Upper lobe of right lung (tissue), 1 donor: Measurements from ENCODE around the gene KLHL21. TPM values are rescaled to one million over a fixed set of nuclear protein-coding genes. Genes with fewer than 3 reads are reported as not detected.
A peak's percentile ranks its signal among the peaks of the same experiment; 100 is the strongest.

Source experiments
- ATAC-seq: fragments of 200-7000 bp; cut with Tn5 transposase; one replicate; pipeline ENCODE4 v1.9.1; 2020; ENCODE audit warnings: mild to moderate bottlenecking, moderate library complexity
- DNase-seq: peaks from one replicate; pipeline ENCODE4 v3.0.0-alpha.2; 2020
- H3K27ac ChIP-seq: fragments of 200-600 bp; one replicate; pipeline ENCODE4 v1.8.0; 2022
- H3K27me3 ChIP-seq: fragments of 200-600 bp; one replicate; pipeline ENCODE4 v1.8.0; 2022; ENCODE audit warnings: mild to moderate bottlenecking
- H3K36me3 ChIP-seq: fragments of 200-600 bp; one replicate; pipeline ENCODE4 v1.8.0; 2022
- H3K4me1 ChIP-seq: fragments of 200-600 bp; one replicate; pipeline ENCODE4 v1.8.0; 2022
- H3K4me3 ChIP-seq: fragments of 200-600 bp; one replicate; pipeline ENCODE4 v1.8.0; 2022; ENCODE audit warnings: mild to moderate bottlenecking
- H3K9me3 ChIP-seq: fragments of 200-600 bp; one replicate; pipeline ENCODE4 v1.8.0; 2022
- intact Hi-C: fragments of 100-400 bp; cut with DNase I; formaldehyde crosslinking; loops from one replicate; pipeline ENCODE4 v1.11.0; 2022
- total RNA-seq: library from RNA; stranded (reverse); fragmentation: NEBNext Ultra II Directional; extraction: Animal tissue kit (Norgen Biotek cat#: 25700); gene quantifications from one replicate; pipeline ENCODE4 v1.2.1, GENCODE V29; 2021
- TF ChIP-seq, protein P1 (sequence below): fragments of 200-600 bp; IDR thresholded peaks from one replicate; pipeline ENCODE4 v1.8.0; 2022; ENCODE audit warnings: antibody characterized with exemption
- donor health status: DM: no; HTN: yes; CAD: no; lungs with severe emphysema.

Gene KLHL21
- total RNA-seq, 1 donor from 2014 or later, result 21.8 TPM

DNA sequence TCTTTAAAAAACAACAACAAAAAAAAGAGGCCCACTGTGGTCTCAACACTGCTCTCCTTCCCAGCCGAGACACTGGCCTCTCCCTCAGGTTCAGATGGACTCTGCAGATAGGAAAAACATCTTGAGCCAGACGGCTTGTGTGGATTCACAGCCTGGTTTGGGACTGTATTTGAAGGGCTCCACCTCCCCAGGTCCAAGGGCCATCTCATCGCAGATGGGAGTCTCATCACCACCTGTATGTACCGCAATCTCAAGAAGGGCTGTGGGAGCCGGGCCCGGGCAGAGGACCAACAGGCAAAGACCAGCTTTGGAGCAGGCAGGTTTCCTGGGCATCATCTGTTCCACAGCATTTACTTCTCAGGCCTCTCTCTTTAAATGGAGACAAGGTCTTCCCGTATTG lies 12.6 kb downstream of the KLHL21 start:
- DNase-seq (no peak), ATAC-seq (no peak)
- Histone ChIP-seq H3K9me3 (no peaks in the 10 kb centered on the region), H3K36me3 (peaks cover 67% of the 10 kb centered on the region), H3K4me1 (peaks cover 12% of the 10 kb centered on the region), H3K4me3 (no peak overlapping the region), H3K27me3 (no peaks in the 10 kb centered on the region), H3K27ac (no peak overlapping the region)
- TF ChIP-seq, protein P1, sequence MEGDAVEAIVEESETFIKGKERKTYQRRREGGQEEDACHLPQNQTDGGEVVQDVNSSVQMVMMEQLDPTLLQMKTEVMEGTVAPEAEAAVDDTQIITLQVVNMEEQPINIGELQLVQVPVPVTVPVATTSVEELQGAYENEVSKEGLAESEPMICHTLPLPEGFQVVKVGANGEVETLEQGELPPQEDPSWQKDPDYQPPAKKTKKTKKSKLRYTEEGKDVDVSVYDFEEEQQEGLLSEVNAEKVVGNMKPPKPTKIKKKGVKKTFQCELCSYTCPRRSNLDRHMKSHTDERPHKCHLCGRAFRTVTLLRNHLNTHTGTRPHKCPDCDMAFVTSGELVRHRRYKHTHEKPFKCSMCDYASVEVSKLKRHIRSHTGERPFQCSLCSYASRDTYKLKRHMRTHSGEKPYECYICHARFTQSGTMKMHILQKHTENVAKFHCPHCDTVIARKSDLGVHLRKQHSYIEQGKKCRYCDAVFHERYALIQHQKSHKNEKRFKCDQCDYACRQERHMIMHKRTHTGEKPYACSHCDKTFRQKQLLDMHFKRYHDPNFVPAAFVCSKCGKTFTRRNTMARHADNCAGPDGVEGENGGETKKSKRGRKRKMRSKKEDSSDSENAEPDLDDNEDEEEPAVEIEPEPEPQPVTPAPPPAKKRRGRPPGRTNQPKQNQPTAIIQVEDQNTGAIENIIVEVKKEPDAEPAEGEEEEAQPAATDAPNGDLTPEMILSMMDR, result no peak
- intact Hi-C loops, result no loop called here

DNA sequence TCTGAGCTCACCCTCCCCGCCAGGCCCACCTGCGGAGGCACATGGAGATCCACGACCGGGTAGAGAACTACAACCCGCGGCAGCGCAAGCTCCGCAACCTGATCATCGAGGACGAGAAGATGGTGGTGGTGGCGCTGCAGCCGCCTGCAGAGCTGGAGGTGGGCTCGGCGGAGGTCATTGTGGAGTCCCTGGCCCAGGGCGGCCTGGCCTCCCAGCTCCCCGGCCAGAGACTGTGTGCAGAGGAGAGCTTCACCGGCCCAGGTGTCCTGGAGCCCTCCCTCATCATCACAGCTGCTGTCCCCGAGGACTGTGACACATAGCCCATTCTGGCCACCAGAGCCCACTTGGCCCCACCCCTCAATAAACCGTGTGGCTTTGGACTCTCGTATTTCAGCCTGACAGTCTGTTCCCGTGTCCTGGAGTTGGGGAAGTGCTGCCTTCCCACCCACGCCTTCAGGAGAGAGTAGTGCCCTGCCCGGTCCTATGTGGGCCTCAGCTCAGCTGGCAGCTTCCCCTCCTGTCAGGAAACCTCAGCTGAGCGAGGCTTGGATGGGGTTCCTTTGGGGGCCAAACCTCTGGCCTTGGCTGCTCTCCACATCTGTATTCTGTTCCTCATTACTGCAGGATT lies 13.7 kb downstream of the KLHL21 start:
- H3K36me3 ChIP-seq, result peaks cover 57% of the 10 kb centered on the region
- no peak overlapping the region for H3K27ac ChIP-seq
- ATAC-seq (peak; percentile 64), DNase-seq (peak; percentile 74)
- H3K4me1 ChIP-seq, result peaks cover 12% of the 10 kb centered on the region
- intact Hi-C loops, result no loop called here
- TF ChIP-seq, protein P1, result no peak
- H3K4me3 ChIP-seq, result no peak overlapping the region
- H3K27me3 ChIP-seq, result no peaks in the 10 kb centered on the region
- no peaks in the 10 kb centered on the region for H3K9me3 ChIP-seq

DNA sequence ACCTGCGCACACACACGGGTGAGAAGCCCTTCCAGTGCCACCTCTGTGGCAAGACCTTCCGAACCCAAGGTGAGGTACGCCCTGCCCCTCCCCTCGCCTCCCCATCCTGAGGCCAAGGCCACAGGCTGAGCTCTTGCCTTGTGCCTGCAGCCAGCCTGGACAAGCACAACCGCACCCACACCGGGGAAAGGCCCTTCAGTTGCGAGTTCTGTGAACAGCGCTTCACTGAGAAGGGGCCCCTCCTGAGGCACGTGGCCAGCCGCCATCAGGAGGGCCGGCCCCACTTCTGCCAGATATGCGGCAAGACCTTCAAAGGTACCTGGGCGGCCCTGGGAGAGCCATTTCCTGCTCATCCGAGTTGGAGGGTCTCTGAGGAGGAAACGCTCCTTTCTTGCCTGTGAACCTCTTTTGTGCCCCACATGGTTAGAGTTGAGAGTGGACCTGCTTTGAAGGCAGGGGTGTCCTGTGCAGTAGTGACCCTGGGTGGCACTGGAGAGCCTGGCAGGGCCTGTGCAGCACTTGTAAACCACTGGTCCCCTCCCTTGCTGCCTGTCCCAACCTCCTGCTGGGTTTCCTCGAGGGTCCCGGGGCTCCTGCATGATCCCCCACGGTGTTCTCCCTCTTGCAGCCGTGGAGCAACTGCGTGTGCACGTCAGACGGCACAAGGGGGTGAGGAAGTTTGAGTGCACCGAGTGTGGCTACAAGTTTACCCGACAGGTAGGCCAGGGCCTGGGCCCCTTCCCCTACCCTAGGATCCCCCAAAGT lies 14.4 kb downstream of the KLHL21 start:
- peak; percentile 86 for DNase-seq
- Histone ChIP-seq H3K9me3 (no peaks in the 10 kb centered on the region), H3K4me1 (peaks cover 12% of the 10 kb centered on the region), H3K36me3 (peaks cover 50% of the 10 kb centered on the region), H3K27me3 (no peaks in the 10 kb centered on the region), H3K4me3 (no peak overlapping the region), H3K27ac (peak overlapping the region; percentile 17)
- intact Hi-C loops, result no loop called here
- TF ChIP-seq, protein P1, result no peak
- ATAC-seq, result peak; percentile 69

DNA sequence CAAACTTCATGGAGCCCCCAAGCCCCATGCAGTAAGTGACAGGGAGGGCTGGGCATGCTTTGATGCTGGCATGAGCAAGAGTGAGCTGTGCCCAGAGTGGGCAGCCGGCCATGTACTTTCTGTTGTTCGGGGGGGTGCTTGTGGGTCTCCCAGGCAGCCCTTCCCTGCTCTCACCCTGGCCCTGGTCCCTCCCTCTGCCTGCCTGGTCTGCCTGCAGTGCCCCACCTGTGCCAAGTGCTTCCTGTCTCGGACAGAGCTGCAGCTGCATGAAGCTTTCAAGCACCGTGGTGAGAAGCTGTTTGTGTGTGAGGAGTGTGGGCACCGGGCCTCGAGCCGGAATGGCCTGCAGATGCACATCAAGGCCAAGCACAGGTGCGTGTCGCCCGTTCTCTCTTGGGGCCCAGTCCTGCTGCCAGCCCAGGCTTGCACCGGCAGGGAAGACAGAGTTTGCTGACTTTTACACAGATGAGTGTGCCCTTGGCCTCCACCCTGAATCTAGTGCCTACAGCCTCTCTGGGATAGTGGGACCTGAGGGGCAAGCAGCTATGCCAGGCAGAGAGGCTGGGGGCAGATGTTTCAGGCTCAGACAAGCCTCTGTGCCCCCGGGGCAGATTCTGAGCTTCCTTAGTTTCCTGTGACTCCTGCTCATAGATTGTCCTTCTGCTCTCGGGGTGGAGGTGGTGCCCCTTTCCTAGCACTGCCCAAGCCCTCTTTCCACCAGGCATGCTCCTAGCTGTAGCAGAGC lies 15.2 kb downstream of the KLHL21 start:
- DNase-seq, result peak; percentile 72
- Histone ChIP-seq H3K27ac (peak overlapping the region; percentile 17), H3K27me3 (no peaks in the 10 kb centered on the region), H3K4me3 (no peak overlapping the region), H3K4me1 (peaks cover 16% of the 10 kb centered on the region), H3K36me3 (peaks cover 41% of the 10 kb centered on the region), H3K9me3 (no peaks in the 10 kb centered on the region)
- TF ChIP-seq, protein P1, result no peak
- intact Hi-C loops, result no loop called here
- peak; percentile 50 for ATAC-seq

DNA sequence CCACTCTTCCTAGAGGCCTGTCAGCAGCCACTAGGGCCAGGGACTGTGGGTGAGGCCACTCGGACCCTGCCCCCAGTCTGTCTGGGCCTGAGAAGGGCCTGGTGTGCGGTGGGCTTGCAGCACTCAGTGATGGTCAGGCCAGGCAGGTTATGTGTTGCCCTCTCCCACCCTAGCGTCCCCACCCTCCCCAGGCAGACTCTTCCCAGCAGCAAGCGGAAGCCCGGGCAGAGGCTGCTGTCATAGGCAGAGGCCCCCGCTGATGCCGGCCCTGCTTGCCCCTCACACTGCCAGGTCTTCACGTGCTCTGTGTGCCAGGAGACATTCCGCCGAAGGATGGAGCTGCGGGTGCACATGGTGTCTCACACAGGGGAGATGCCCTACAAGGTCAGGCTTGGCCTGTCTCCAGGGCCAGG lies 16.3 kb downstream of the KLHL21 start:
- intact Hi-C loops, result no loop called here
- Histone ChIP-seq H3K9me3 (no peaks in the 10 kb centered on the region), H3K4me3 (no peak overlapping the region), H3K27ac (no peak overlapping the region), H3K36me3 (peaks cover 36% of the 10 kb centered on the region), H3K27me3 (no peaks in the 10 kb centered on the region), H3K4me1 (peaks cover 26% of the 10 kb centered on the region)
- TF ChIP-seq, protein P1, result no peak
- ATAC-seq, result no peak
- no peak for DNase-seq
